Hematopoietic multipotent progenitor cell treated with erythropoietin and hydrocortisone succinate and interleukin-3 and kit ligand, for 8 days (in vitro differentiated cells): Measurements from ENCODE around the gene CTCFL.

Source experiments
- DNase-seq: peaks from one replicate; pipeline ENCODE4 v3.0.0-alpha.2; 2015

The CTCFL gene

GRCh38 chr20:57461726-57462125, 63.2 kb downstream of the CTCFL start:
- no peak for DNase-seq

- no peak for DNase-seq
Observed at GRCh38 chr20:57460781-57461465, 64.0 kb downstream of the CTCFL start.

GRCh38 chr20:57459897-57460296, 65.0 kb downstream of the CTCFL start:
- DNase-seq = no peak

- no peak for DNase-seq
Observed at GRCh38 chr20:57459278-57459677, 65.7 kb downstream of the CTCFL start.

- no peak for DNase-seq
Observed at GRCh38 chr20:57458400-57459160, 66.4 kb downstream of the CTCFL start.

- DNase-seq = no peak
Observed at GRCh38 chr20:57457243-57458095, 67.5 kb downstream of the CTCFL start.

GRCh38 chr20:57456116-57456515, 68.8 kb downstream of the CTCFL start:
- no peak for DNase-seq

GRCh38 chr20:57455386-57455785, 69.6 kb downstream of the CTCFL start:
- DNase-seq = no peak

- DNase-seq = peak; percentile 98
Observed at GRCh38 chr20:57451795-57452661, 72.9 kb downstream of the CTCFL start.

GRCh38 chr20:57451431-57451794, 73.5 kb downstream of the CTCFL start:
- DNase-seq = no peak

GRCh38 chr20:57450931-57451330, 74.0 kb downstream of the CTCFL start:
- no peak for DNase-seq

GRCh38 chr20:57450419-57450818, 74.5 kb downstream of the CTCFL start:
- peak; percentile 85 for DNase-seq

GRCh38 chr20:57449398-57450354, 75.3 kb downstream of the CTCFL start:
- no peak for DNase-seq

GRCh38 chr20:57448764-57449354, 76.1 kb downstream of the CTCFL start:
- peak; percentile 41 for DNase-seq
